T-helper 22 cell (primary cell): ENCODE measurements around the gene ESRRA.

ENCODE experiments used
- DNase-seq: peaks from one replicate; pipeline ENCODE4 v3.0.0-alpha.2; 2020; ENCODE audit warnings: low read depth

ESRRA gene

GRCh38 chr11:64305075-64305690, at the start of gene ESRRA:
Gene ESRRA (plus strand): TSS chr11:64305524. CDS start chr11:64307180, 1,656 bp downstream.
- DNase-seq = peak; percentile 98

- no peak for DNase-seq
Observed at GRCh38 chr11:64256300-64256699, 49.0 kb upstream of the ESRRA start.

- DNase-seq = no peak
Observed at GRCh38 chr11:64258356-64258755, 47.0 kb upstream of the ESRRA start.

- DNase-seq = no peak
Observed at GRCh38 chr11:64258946-64259532, 46.3 kb upstream of the ESRRA start.

GRCh38 chr11:64259533-64260067, 45.7 kb upstream of the ESRRA start:
- DNase-seq = no peak

GRCh38 chr11:64260147-64260708, 45.1 kb upstream of the ESRRA start:
- DNase-seq = no peak

- no peak for DNase-seq
Observed at GRCh38 chr11:64261556-64262080, 43.7 kb upstream of the ESRRA start.

GRCh38 chr11:64262271-64263002, 42.9 kb upstream of the ESRRA start:
- DNase-seq = no peak

GRCh38 chr11:64263021-64263946, 42.0 kb upstream of the ESRRA start:
- DNase-seq = no peak

- DNase-seq = no peak
Observed at GRCh38 chr11:64263947-64264317, 41.4 kb upstream of the ESRRA start.

- no peak for DNase-seq
Observed at GRCh38 chr11:64264371-64264852, 40.9 kb upstream of the ESRRA start.

GRCh38 chr11:64265176-64266160, 39.9 kb upstream of the ESRRA start:
- DNase-seq = no peak

GRCh38 chr11:64266339-64266738, 39.0 kb upstream of the ESRRA start:
- DNase-seq = no peak

GRCh38 chr11:64267207-64267945, 37.9 kb upstream of the ESRRA start:
- DNase-seq = no peak

GRCh38 chr11:64268025-64268892, 37.1 kb upstream of the ESRRA start:
- no peak for DNase-seq

GRCh38 chr11:64268893-64269539, 36.3 kb upstream of the ESRRA start:
- no peak for DNase-seq

- DNase-seq = peak; percentile 97
Observed at GRCh38 chr11:64269540-64270220, 35.6 kb upstream of the ESRRA start.
